ENCODE results near the gene CUL4B.
A peak's percentile ranks its signal among the peaks of the same experiment; 100 is the strongest.
"Not testable (repeated sequence)": the region's sequence is repeated elsewhere in the genome, so short reads cannot be mapped to it uniquely, and the experiment has no call there.

CUL4B gene

GRCh38 chrX:120560842-120561633, at the start of gene CUL4B:
TSS of gene CUL4B (minus strand) at chrX:120560962. CDS start at chrX:120560638, 324 bp downstream.
- peak; percentile 64 for DNase-seq

- DNase-seq: peak; percentile 16
Observed at GRCh38 chrX:120604361-120604782, 43.6 kb upstream of the CUL4B start.

GRCh38 chrX:120603707-120604360, 43.1 kb upstream of the CUL4B start, which contains the start of gene MCTS1:
TSS of gene MCTS1 (plus strand) at chrX:120604101. CDS start at chrX:120604237, 136 bp downstream.
- DNase-seq: peak; percentile 87

GRCh38 chrX:120585702-120586101, 24.9 kb upstream of the CUL4B start:
- DNase-seq: no peak

- DNase-seq: no peak
Observed at GRCh38 chrX:120575379-120576114, 14.8 kb upstream of the CUL4B start.

GRCh38 chrX:120573806-120574205, 13.0 kb upstream of the CUL4B start:
- DNase-seq: not testable (repeated sequence)

GRCh38 chrX:120570011-120570600, 9.3 kb upstream of the CUL4B start:
- no peak for DNase-seq

- DNase-seq: no peak
Observed at GRCh38 chrX:120568609-120569008, 7.8 kb upstream of the CUL4B start.

GRCh38 chrX:120568035-120568434, 7.3 kb upstream of the CUL4B start:
- DNase-seq: no peak

- no peak for DNase-seq
Observed at GRCh38 chrX:120566817-120567216, 6.1 kb upstream of the CUL4B start.

GRCh38 chrX:120564925-120565324, 4.2 kb upstream of the CUL4B start:
- DNase-seq: no peak

GRCh38 chrX:120562569-120562926, 1.8 kb upstream of the CUL4B start:
- no peak for DNase-seq

GRCh38 chrX:120561634-120562568, 1.1 kb upstream of the CUL4B start:
- DNase-seq: no peak

- no peak for DNase-seq
Observed at GRCh38 chrX:120560405-120560841, 339 bp downstream of the CUL4B start.

- DNase-seq: peak; percentile 18
Observed at GRCh38 chrX:120559804-120560203, 958 bp downstream of the CUL4B start.

- DNase-seq: no peak
Observed at GRCh38 chrX:120556251-120556650, 4.5 kb downstream of the CUL4B start.

- DNase-seq: no peak
Observed at GRCh38 chrX:120549483-120550452, 11.0 kb downstream of the CUL4B start.

GRCh38 chrX:120536061-120536460, 24.7 kb downstream of the CUL4B start:
- no peak for DNase-seq

GRCh38 chrX:120534413-120535205, 26.2 kb downstream of the CUL4B start:
- DNase-seq: no peak

GRCh38 chrX:120522820-120523219, 37.9 kb downstream of the CUL4B start:
- no peak for DNase-seq
